Measurements from ENCODE around the gene S100A9. TPM values are rescaled to one million over a fixed set of nuclear protein-coding genes. Genes with fewer than 3 reads are reported as not detected.

S100A9 gene
- total RNA-seq, 1 experiment from 2014 or later = 559 TPM

- DNase-seq (no peak), ATAC-seq (no peak)
- Histone ChIP-seq H2AFZ (ENCODE audit: low read length) (no peak overlapping the region), H3K4me3 (ENCODE audit: low read length) (no peak overlapping the region), H3K9me2 (replicated peaks; ENCODE audit: low read length) (no peaks in the 10 kb centered on the region), H3K36me3 (ENCODE audit: low read depth, low read length) (no peaks in the 10 kb centered on the region), H4K20me1 (ENCODE audit: low read length) (no peaks in the 10 kb centered on the region), H3K27me3 (ENCODE audit: low read length) (peaks cover 67% of the 10 kb centered on the region), H3K4me1 (ENCODE audit: insufficient read depth, low read length) (peaks cover 16% of the 10 kb centered on the region), H3K9me3 (ENCODE audit: low read length) (no peaks in the 10 kb centered on the region), H3K9ac (ENCODE audit: low read length) (no peak overlapping the region), H3K79me2 (ENCODE audit: low read length) (no peaks in the 10 kb centered on the region), H3K27ac (ENCODE audit: low read length) (no peak overlapping the region), H3F3A (ENCODE audit: low read length, unreplicated experiment) (no peaks in the 10 kb centered on the region), H3K4me2 (ENCODE audit: low read length) (no peak overlapping the region)
- no TSS peak for BruUV-seq (replicated peaks)
- intact Hi-C loops (cut with micrococcal nuclease) = no loop called here
- CTCF ChIA-PET = no interaction called here
- POLR2A ChIA-PET (ENCODE audit: unreplicated experiment) = no interaction called here
- no peak for TF ChIP-seq EZH2phosphoT487 (IDR thresholded peaks at IDR 0.05; ENCODE audit: borderline replicate concordance, low read length)
- TF ChIP-seq CTCF (conservative IDR thresholded peaks at IDR 0.05; ENCODE audit: low read depth, low read length) = no peak
- TF ChIP-seq EZH2 (IDR thresholded peaks at IDR 0.05; ENCODE audit: low read length, unreplicated experiment) = no peak
Measured at GRCh38 chr1:153396461-153396860, 38.8 kb downstream of the S100A9 start.

GRCh38 chr1:153397051-153397923, 39.6 kb downstream of the S100A9 start:
- BruUV-seq (replicated peaks) = no TSS peak
- Histone ChIP-seq H3F3A (ENCODE audit: low read length, unreplicated experiment) (no peaks in the 10 kb centered on the region), H3K9me2 (replicated peaks; ENCODE audit: low read length) (no peaks in the 10 kb centered on the region), H3K27me3 (ENCODE audit: low read length) (peaks cover 67% of the 10 kb centered on the region), H3K9ac (ENCODE audit: low read length) (no peak overlapping the region), H3K36me3 (ENCODE audit: low read depth, low read length) (no peaks in the 10 kb centered on the region), H3K4me3 (ENCODE audit: low read length) (no peak overlapping the region), H3K4me1 (ENCODE audit: insufficient read depth, low read length) (peaks cover 14% of the 10 kb centered on the region), H2AFZ (ENCODE audit: low read length) (no peak overlapping the region), H3K4me2 (ENCODE audit: low read length) (no peak overlapping the region), H3K27ac (ENCODE audit: low read length) (no peak overlapping the region), H3K9me3 (ENCODE audit: low read length) (no peaks in the 10 kb centered on the region), H4K20me1 (ENCODE audit: low read length) (no peaks in the 10 kb centered on the region), H3K79me2 (ENCODE audit: low read length) (no peaks in the 10 kb centered on the region)
- POLR2A ChIA-PET (ENCODE audit: unreplicated experiment) = no interaction called here
- ATAC-seq (no peak), DNase-seq (no peak)
- intact Hi-C loops (cut with micrococcal nuclease) = no loop called here
- CTCF ChIA-PET = no interaction called here
- TF ChIP-seq EZH2 (IDR thresholded peaks at IDR 0.05; ENCODE audit: low read length, unreplicated experiment) (no peak), EZH2phosphoT487 (IDR thresholded peaks at IDR 0.05; ENCODE audit: borderline replicate concordance, low read length) (no peak), CTCF (conservative IDR thresholded peaks at IDR 0.05; ENCODE audit: low read depth, low read length) (no peak)

- H3K9ac ChIP-seq (ENCODE audit: low read length) = no peak overlapping the region
- no peaks in the 10 kb centered on the region for H3K9me3 ChIP-seq (ENCODE audit: low read length)
- H3K4me2 ChIP-seq (ENCODE audit: low read length) = no peak overlapping the region
- no peak overlapping the region for H3K27ac ChIP-seq (ENCODE audit: low read length)
- no peaks in the 10 kb centered on the region for H3K9me2 ChIP-seq (replicated peaks; ENCODE audit: low read length)
- no peaks in the 10 kb centered on the region for H3K79me2 ChIP-seq (ENCODE audit: low read length)
- intact Hi-C loops (cut with micrococcal nuclease) = no loop called here
- no peak for ATAC-seq
- ChIA-PET CTCF (no interaction called here), POLR2A (ENCODE audit: unreplicated experiment) (no interaction called here)
- H3K4me3 ChIP-seq (ENCODE audit: low read length) = no peak overlapping the region
- TF ChIP-seq CTCF (conservative IDR thresholded peaks at IDR 0.05; ENCODE audit: low read depth, low read length) = no peak
- no peak for TF ChIP-seq EZH2phosphoT487 (IDR thresholded peaks at IDR 0.05; ENCODE audit: borderline replicate concordance, low read length)
- no peak for TF ChIP-seq EZH2 (IDR thresholded peaks at IDR 0.05; ENCODE audit: low read length, unreplicated experiment)
- H2AFZ ChIP-seq (ENCODE audit: low read length) = no peak overlapping the region
- H4K20me1 ChIP-seq (ENCODE audit: low read length) = no peaks in the 10 kb centered on the region
- H3K27me3 ChIP-seq (ENCODE audit: low read length) = peaks cover 70% of the 10 kb centered on the region
- H3F3A ChIP-seq (ENCODE audit: low read length, unreplicated experiment) = no peaks in the 10 kb centered on the region
- H3K36me3 ChIP-seq (ENCODE audit: low read depth, low read length) = no peaks in the 10 kb centered on the region
- peaks cover 14% of the 10 kb centered on the region for H3K4me1 ChIP-seq (ENCODE audit: insufficient read depth, low read length)
- no TSS peak for BruUV-seq (replicated peaks)
- DNase-seq = no peak
Measured at GRCh38 chr1:153397924-153398651, 40.4 kb downstream of the S100A9 start.
